HepG2 (cell line): ENCODE measurements around the gene ITM2B. TPM values are rescaled to one million over a fixed set of nuclear protein-coding genes. Genes with fewer than 3 reads are reported as not detected.
A peak's percentile ranks its signal among the peaks of the same experiment; 100 is the strongest.

Experiments
- ARNT2 ChIP-seq: sonication (generic); formaldehyde crosslinking; IDR thresholded peaks from 2 replicates; pipeline ENCODE4 v1.8.0; 2022; ENCODE audit warnings: mild to moderate bottlenecking, low read depth, missing genetic modification reagents, moderate library complexity
- CC2D1A ChIP-seq: sonication (generic); formaldehyde crosslinking; IDR thresholded peaks from 2 replicates; pipeline ENCODE4 v1.8.1; 2023; ENCODE audit warnings: mild to moderate bottlenecking, missing genetic modification reagents
- CREB1 ChIP-seq, 2 experiments: fragments of 450-650 bp in 1 of 2; IDR thresholded peaks; 2 replicates each; pipeline ENCODE4 v1.6.1; 2016 to 2017; ENCODE audit warnings: control low read depth in 1 of 2, mild to moderate bottlenecking in 1 of 2, missing compliant biosample characterization in 1 of 2, missing genetic modification characterization in 1 of 2
- E2F5 ChIP-seq: sonication (generic); formaldehyde crosslinking; conservative IDR thresholded peaks from 2 replicates; pipeline ENCODE4 v1.4.0; 2020; ENCODE audit warnings: missing genetic modification reagents
- FOXM1 ChIP-seq: sonication (generic); formaldehyde crosslinking; IDR thresholded peaks from 2 replicates; pipeline ENCODE4 v1.5.0; 2020; ENCODE audit warnings: missing genetic modification reagents
- HMG20A ChIP-seq: IDR thresholded peaks from 2 replicates; pipeline ENCODE4 v1.6.1; 2016; ENCODE audit warnings: borderline replicate concordance
- KDM2A ChIP-seq: sonication (generic); formaldehyde crosslinking; IDR thresholded peaks from 2 replicates; pipeline ENCODE4 v1.4.0; 2020; ENCODE audit warnings: low read depth, missing genetic modification reagents, borderline replicate concordance
- POLR2A ChIP-seq, 2 experiments: IDR thresholded peaks; 2 replicates each; pipeline ENCODE4 v1.6.1; 2011; ENCODE audit warnings: low read depth in 2 of 2, low read length in 2 of 2, mild to moderate bottlenecking in 1 of 2, moderate library complexity in 1 of 2; ENCODE audit not compliant: insufficient read depth in 1 of 2
- SMYD3 ChIP-seq: sonication (generic); formaldehyde crosslinking; IDR thresholded peaks from 2 replicates; pipeline ENCODE4 v1.8.1; 2023; ENCODE audit warnings: mild to moderate bottlenecking, missing genetic modification reagents
- TAF1 ChIP-seq: sonication (generic); formaldehyde crosslinking; IDR thresholded peaks from 2 replicates; pipeline ENCODE4 v1.4.0; 2020; ENCODE audit warnings: missing genetic modification reagents
- ZFP36L1 ChIP-seq: sonication (generic); formaldehyde crosslinking; IDR thresholded peaks from 2 replicates; pipeline ENCODE4 v1.8.0; 2022; ENCODE audit warnings: mild to moderate bottlenecking, missing genetic modification reagents, moderate library complexity
- ZNF136 ChIP-seq: sonication (generic); formaldehyde crosslinking; IDR thresholded peaks from 2 replicates; pipeline ENCODE4 v1.8.1; 2022; ENCODE audit warnings: low read depth, mild to moderate bottlenecking, moderate library complexity, missing genetic modification reagents
- ZNF33A ChIP-seq: sonication (generic); formaldehyde crosslinking; IDR thresholded peaks from 2 replicates; pipeline ENCODE4 v1.5.1; 2020; ENCODE audit warnings: missing genetic modification reagents, mild to moderate bottlenecking, moderate library complexity, borderline replicate concordance
- ZNF484 ChIP-seq: sonication (generic); formaldehyde crosslinking; IDR thresholded peaks from 2 replicates; pipeline ENCODE4 v1.5.1; 2020; ENCODE audit warnings: mild to moderate bottlenecking, low read depth, missing genetic modification reagents, borderline replicate concordance
- ZNF772 ChIP-seq: sonication (generic); formaldehyde crosslinking; IDR thresholded peaks from 2 replicates; pipeline ENCODE4 v1.5.0; 2020; ENCODE audit warnings: mild to moderate bottlenecking, missing genetic modification reagents
- ZNF83 ChIP-seq: sonication (generic); formaldehyde crosslinking; IDR thresholded peaks from 2 replicates; pipeline ENCODE4 v1.4.0; 2020; ENCODE audit warnings: missing genetic modification reagents, mild to moderate bottlenecking, borderline replicate concordance
- polyA plus RNA-seq, 8 experiments: library from polyadenylated mRNA; depleted of rRNA in 3 of 8; stranded (reverse) in 7 of 8; unstranded in 1 of 8; fragments of >200 nt; fragmentation: Illumina TruSeq in 4 of 8; extraction: Trizol in 4 of 8; gene quantifications; 2 replicates each; pipeline versions ENCODE4 v1.2.1 to v1.2.3, GENCODE V29; 2011 to 2016; ENCODE audit warnings: low read depth in 4 of 8, missing spikeins in 1 of 8, mixed read lengths in 1 of 8; ENCODE audit not compliant: insufficient read depth in 1 of 8
- total RNA-seq, 5 experiments: library from RNA; depleted of rRNA; stranded (reverse); fragments of >200 nt; fragmentation: Illumina TruSeq; extraction: Trizol; gene quantifications; 2 replicates each; pipeline ENCODE4 v1.2.3, GENCODE V29; 2016; ENCODE audit warnings: low read depth in 1 of 5
- TF ChIP-seq, protein P1 (sequence below): sonication (generic); formaldehyde crosslinking; IDR thresholded peaks from 2 replicates; pipeline ENCODE4 v1.4.0; 2020; ENCODE audit warnings: missing genetic modification reagents
- TF ChIP-seq, protein P2 (sequence below): sonication (generic); formaldehyde crosslinking; IDR thresholded peaks from 2 replicates; pipeline ENCODE4 v1.5.1; 2020; ENCODE audit warnings: mild to moderate bottlenecking, moderate library complexity, missing genetic modification reagents
- TF ChIP-seq, protein P3 (sequence below): sonication (generic); formaldehyde crosslinking; conservative IDR thresholded peaks from 2 replicates; pipeline ENCODE4 v1.4.0; 2020; ENCODE audit warnings: mild to moderate bottlenecking, missing genetic modification reagents, moderate library complexity
- TF ChIP-seq, protein P4 (sequence below): sonication (generic); formaldehyde crosslinking; IDR thresholded peaks from 2 replicates; pipeline ENCODE4 v1.4.0; 2020; ENCODE audit warnings: mild to moderate bottlenecking, missing genetic modification reagents

ITM2B gene
- total and polyA plus RNA-seq, 2 of the 13 experiments (the other 11 are each of a cell fraction or from before 2014, with no cell fraction given) = 158 to 373 TPM

DNA sequence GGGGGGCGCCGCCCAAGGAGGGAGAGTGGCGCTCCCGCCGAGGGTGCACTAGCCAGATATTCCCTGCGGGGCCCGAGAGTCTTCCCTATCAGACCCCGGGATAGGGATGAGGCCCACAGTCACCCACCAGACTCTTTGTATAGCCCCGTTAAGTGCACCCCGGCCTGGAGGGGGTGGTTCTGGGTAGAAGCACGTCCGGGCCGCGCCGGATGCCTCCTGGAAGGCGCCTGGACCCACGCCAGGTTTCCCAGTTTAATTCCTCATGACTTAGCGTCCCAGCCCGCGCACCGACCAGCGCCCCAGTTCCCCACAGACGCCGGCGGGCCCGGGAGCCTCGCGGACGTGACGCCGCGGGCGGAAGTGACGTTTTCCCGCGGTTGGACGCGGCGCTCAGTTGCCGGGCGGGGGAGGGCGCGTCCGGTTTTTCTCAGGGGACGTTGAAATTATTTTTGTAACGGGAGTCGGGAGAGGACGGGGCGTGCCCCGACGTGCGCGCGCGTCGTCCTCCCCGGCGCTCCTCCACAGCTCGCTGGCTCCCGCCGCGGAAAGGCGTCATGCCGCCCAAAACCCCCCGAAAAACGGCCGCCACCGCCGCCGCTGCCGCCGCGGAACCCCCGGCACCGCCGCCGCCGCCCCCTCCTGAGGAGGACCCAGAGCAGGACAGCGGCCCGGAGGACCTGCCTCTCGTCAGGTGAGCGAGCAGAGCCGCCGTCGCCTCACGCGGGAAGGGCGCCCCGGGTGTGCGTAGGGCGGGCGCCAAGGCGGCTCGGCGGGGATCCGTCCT is 70.5 kb downstream of the ITM2B start, which contains the start of gene RB1 (continued):
- TF ChIP-seq E2F5 (CRISPR knock-in tag) (peak; percentile 90), ZFP36L1 (CRISPR knock-in tag) (peak; percentile 69; the same call in 1 of the 2 replicates), ARNT2 (CRISPR knock-in tag) (peak; percentile 20; the same call in 1 of the 2 replicates), POLR2A (IDR thresholded peaks at IDR 0.05; ENCODE audit: insufficient read depth in 1 of 2, low read depth in 2 of 2, low read length in 2 of 2) (peak; percentile 73 to 82), CREB1 (IDR thresholded peaks at IDR 0.05) (peak; percentile 94), CREB1 (CRISPR knock-in tag; IDR thresholded peaks at IDR 0.05) (peak; percentile 96), ZNF772 (CRISPR knock-in tag) (peak; percentile 66), ZNF83 (no peak; the same call in 1 of the 2 replicates), CC2D1A (CRISPR knock-in tag) (no peak), TAF1 (CRISPR knock-in tag) (peak; percentile 77), FOXM1 (CRISPR knock-in tag) (no peak), ZNF484 (CRISPR knock-in tag) (no peak), SMYD3 (CRISPR knock-in tag) (no peak), ZNF33A (CRISPR knock-in tag) (0 out of 2 replicates have a peak, but pooled peaks have one; percentile 58), HMG20A (no peak), KDM2A (CRISPR knock-in tag) (peak; percentile 78; the same call in 1 of the 2 replicates), ZNF136 (CRISPR knock-in tag) (no peak)
- TF ChIP-seq, protein P1, sequence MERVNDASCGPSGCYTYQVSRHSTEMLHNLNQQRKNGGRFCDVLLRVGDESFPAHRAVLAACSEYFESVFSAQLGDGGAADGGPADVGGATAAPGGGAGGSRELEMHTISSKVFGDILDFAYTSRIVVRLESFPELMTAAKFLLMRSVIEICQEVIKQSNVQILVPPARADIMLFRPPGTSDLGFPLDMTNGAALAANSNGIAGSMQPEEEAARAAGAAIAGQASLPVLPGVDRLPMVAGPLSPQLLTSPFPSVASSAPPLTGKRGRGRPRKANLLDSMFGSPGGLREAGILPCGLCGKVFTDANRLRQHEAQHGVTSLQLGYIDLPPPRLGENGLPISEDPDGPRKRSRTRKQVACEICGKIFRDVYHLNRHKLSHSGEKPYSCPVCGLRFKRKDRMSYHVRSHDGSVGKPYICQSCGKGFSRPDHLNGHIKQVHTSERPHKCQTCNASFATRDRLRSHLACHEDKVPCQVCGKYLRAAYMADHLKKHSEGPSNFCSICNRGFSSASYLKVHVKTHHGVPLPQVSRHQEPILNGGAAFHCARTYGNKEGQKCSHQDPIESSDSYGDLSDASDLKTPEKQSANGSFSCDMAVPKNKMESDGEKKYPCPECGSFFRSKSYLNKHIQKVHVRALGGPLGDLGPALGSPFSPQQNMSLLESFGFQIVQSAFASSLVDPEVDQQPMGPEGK (CRISPR knock-in tag) = peak; percentile 79
- TF ChIP-seq, protein P2, sequence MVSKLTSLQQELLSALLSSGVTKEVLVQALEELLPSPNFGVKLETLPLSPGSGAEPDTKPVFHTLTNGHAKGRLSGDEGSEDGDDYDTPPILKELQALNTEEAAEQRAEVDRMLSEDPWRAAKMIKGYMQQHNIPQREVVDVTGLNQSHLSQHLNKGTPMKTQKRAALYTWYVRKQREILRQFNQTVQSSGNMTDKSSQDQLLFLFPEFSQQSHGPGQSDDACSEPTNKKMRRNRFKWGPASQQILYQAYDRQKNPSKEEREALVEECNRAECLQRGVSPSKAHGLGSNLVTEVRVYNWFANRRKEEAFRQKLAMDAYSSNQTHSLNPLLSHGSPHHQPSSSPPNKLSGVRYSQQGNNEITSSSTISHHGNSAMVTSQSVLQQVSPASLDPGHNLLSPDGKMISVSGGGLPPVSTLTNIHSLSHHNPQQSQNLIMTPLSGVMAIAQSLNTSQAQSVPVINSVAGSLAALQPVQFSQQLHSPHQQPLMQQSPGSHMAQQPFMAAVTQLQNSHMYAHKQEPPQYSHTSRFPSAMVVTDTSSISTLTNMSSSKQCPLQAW = peak; percentile 69; the same call in 1 of the 2 replicates
- TF ChIP-seq, protein P3, sequence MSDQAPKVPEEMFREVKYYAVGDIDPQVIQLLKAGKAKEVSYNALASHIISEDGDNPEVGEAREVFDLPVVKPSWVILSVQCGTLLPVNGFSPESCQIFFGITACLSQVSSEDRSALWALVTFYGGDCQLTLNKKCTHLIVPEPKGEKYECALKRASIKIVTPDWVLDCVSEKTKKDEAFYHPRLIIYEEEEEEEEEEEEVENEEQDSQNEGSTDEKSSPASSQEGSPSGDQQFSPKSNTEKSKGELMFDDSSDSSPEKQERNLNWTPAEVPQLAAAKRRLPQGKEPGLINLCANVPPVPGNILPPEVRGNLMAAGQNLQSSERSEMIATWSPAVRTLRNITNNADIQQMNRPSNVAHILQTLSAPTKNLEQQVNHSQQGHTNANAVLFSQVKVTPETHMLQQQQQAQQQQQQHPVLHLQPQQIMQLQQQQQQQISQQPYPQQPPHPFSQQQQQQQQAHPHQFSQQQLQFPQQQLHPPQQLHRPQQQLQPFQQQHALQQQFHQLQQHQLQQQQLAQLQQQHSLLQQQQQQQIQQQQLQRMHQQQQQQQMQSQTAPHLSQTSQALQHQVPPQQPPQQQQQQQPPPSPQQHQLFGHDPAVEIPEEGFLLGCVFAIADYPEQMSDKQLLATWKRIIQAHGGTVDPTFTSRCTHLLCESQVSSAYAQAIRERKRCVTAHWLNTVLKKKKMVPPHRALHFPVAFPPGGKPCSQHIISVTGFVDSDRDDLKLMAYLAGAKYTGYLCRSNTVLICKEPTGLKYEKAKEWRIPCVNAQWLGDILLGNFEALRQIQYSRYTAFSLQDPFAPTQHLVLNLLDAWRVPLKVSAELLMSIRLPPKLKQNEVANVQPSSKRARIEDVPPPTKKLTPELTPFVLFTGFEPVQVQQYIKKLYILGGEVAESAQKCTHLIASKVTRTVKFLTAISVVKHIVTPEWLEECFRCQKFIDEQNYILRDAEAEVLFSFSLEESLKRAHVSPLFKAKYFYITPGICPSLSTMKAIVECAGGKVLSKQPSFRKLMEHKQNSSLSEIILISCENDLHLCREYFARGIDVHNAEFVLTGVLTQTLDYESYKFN = peak; percentile 62; the same call in 1 of the 2 replicates
- TF ChIP-seq, protein P4, sequence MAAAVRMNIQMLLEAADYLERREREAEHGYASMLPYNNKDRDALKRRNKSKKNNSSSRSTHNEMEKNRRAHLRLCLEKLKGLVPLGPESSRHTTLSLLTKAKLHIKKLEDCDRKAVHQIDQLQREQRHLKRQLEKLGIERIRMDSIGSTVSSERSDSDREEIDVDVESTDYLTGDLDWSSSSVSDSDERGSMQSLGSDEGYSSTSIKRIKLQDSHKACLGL (CRISPR knock-in tag) = peak; percentile 26
